Measurements from ENCODE around the gene MUSTN1. TPM values are rescaled to one million over a fixed set of nuclear protein-coding genes. Genes with fewer than 3 reads are reported as not detected.
A peak's percentile ranks its signal among the peaks of the same experiment; 100 is the strongest.

The MUSTN1 gene
- total and polyA plus RNA-seq, 2 of the 13 experiments (the other 11 are each of a cell fraction or from before 2014, with no cell fraction given), result 0.84 to 1.4 TPM

DNA sequence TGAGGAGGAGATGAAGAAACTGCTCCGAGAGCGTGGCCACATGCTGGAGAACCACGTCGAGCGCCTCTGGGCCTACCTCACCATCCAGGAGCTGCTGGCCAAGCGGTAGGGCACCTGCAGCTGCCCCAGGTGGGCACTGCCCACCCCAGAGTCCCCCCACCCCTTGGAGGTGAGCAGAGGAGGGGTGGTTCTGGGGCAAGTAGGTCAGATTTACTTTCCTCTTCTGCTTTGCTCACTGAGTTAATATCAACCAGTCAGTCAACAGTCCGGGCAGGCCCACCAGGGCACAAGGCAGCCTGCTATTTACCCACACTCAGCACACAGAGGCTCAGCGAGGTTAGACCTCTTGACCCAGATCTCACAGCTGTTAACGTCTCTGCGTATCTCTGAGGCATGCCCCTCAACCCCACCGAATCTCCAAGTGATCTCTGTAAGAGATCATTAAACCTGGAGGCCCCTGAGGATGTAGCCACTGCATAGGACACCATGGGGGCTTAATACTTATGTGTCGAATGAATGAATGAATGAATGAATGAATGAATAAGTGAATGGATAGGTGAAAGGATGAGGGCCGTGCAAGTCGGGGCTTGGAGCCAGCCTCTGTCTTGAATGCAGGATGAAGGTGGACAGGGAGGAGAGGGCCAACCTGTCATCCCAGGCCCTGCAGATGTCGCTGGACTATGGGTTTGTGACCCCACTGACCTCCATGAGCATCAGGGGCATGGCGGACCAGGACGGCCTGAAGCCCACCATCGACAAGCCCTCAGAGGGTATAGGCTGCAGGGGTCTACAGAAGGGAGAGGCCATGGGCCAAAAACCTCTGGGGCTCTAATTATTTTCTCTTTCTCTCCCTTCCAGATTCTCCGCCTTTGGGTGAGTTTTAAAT is 48.2 kb downstream of the MUSTN1 start (continued):
- TF ChIP-seq TBX2 (CRISPR knock-in tag; IDR thresholded peaks at IDR 0.05; ENCODE audit: borderline replicate concordance) (peak; percentile 78; the same call in 1 of the 2 replicates), MTF1 (CRISPR knock-in tag; IDR thresholded peaks at IDR 0.05) (no peak), ZSCAN12 (CRISPR knock-in tag; IDR thresholded peaks at IDR 0.05) (no peak), KDM1A (CRISPR knock-in tag; IDR thresholded peaks at IDR 0.05) (no peak), ASH2L (IDR thresholded peaks at IDR 0.05; ENCODE audit: insufficient read length, low read depth, low read length) (no peak), ZKSCAN8 (CRISPR knock-in tag; IDR thresholded peaks at IDR 0.05; ENCODE audit: borderline replicate concordance) (no peak), ZNF83 (CRISPR knock-in tag; IDR thresholded peaks at IDR 0.05; ENCODE audit: borderline replicate concordance) (no peak), ZNF460 (CRISPR knock-in tag; IDR thresholded peaks at IDR 0.05; ENCODE audit: borderline replicate concordance) (no peak), NFKB2 (CRISPR knock-in tag; IDR thresholded peaks at IDR 0.05; ENCODE audit: borderline replicate concordance) (no peak), MIER3 (CRISPR knock-in tag; IDR thresholded peaks at IDR 0.05; ENCODE audit: borderline replicate concordance) (no peak), ZNF207 (IDR thresholded peaks at IDR 0.05; ENCODE audit: borderline replicate concordance) (no peak), SP140L (CRISPR knock-in tag; IDR thresholded peaks at IDR 0.05; ENCODE audit: borderline replicate concordance) (no peak), ZSCAN21 (CRISPR knock-in tag; IDR thresholded peaks at IDR 0.05; ENCODE audit: borderline replicate concordance) (no peak), SP1 (IDR thresholded peaks at IDR 0.05) (no peak), SP1 (CRISPR knock-in tag; IDR thresholded peaks at IDR 0.05) (no peak), MBD4 (IDR thresholded peaks at IDR 0.05; ENCODE audit: borderline replicate concordance, low read length) (no peak), ZNF20 (CRISPR knock-in tag; IDR thresholded peaks at IDR 0.05) (no peak), ATF1 (CRISPR knock-in tag; IDR thresholded peaks at IDR 0.05) (no peak), ZNF564 (CRISPR knock-in tag; IDR thresholded peaks at IDR 0.05) (no peak), ZFP62 (CRISPR knock-in tag; IDR thresholded peaks at IDR 0.05) (no peak)
- TF ChIP-seq, protein P1, sequence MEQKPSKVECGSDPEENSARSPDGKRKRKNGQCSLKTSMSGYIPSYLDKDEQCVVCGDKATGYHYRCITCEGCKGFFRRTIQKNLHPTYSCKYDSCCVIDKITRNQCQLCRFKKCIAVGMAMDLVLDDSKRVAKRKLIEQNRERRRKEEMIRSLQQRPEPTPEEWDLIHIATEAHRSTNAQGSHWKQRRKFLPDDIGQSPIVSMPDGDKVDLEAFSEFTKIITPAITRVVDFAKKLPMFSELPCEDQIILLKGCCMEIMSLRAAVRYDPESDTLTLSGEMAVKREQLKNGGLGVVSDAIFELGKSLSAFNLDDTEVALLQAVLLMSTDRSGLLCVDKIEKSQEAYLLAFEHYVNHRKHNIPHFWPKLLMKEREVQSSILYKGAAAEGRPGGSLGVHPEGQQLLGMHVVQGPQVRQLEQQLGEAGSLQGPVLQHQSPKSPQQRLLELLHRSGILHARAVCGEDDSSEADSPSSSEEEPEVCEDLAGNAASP (CRISPR knock-in tag; IDR thresholded peaks at IDR 0.05; ENCODE audit: borderline replicate concordance), result peak; percentile 45; the same call in 1 of the 2 replicates
- TF ChIP-seq, protein P2, sequence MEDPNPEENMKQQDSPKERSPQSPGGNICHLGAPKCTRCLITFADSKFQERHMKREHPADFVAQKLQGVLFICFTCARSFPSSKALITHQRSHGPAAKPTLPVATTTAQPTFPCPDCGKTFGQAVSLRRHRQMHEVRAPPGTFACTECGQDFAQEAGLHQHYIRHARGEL (CRISPR knock-in tag; IDR thresholded peaks at IDR 0.05), result no peak
- TF ChIP-seq, protein P3, sequence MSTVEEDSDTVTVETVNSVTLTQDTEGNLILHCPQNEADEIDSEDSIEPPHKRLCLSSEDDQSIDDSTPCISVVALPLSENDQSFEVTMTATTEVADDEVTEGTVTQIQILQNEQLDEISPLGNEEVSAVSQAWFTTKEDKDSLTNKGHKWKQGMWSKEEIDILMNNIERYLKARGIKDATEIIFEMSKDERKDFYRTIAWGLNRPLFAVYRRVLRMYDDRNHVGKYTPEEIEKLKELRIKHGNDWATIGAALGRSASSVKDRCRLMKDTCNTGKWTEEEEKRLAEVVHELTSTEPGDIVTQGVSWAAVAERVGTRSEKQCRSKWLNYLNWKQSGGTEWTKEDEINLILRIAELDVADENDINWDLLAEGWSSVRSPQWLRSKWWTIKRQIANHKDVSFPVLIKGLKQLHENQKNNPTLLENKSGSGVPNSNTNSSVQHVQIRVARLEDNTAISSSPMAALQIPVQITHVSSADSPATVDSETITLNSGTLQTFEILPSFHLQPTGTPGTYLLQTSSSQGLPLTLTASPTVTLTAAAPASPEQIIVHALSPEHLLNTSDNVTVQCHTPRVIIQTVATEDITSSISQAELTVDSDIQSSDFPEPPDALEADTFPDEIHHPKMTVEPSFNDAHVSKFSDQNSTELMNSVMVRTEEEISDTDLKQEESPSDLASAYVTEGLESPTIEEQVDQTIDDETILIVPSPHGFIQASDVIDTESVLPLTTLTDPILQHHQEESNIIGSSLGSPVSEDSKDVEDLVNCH (CRISPR knock-in tag; IDR thresholded peaks at IDR 0.05), result no peak
- TF ChIP-seq, protein P4, sequence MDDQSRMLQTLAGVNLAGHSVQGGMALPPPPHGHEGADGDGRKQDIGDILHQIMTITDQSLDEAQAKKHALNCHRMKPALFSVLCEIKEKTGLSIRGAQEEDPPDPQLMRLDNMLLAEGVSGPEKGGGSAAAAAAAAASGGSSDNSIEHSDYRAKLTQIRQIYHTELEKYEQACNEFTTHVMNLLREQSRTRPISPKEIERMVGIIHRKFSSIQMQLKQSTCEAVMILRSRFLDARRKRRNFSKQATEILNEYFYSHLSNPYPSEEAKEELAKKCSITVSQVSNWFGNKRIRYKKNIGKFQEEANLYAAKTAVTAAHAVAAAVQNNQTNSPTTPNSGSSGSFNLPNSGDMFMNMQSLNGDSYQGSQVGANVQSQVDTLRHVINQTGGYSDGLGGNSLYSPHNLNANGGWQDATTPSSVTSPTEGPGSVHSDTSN (CRISPR knock-in tag; IDR thresholded peaks at IDR 0.05; ENCODE audit: borderline replicate concordance), result no peak
- TF ChIP-seq, protein P5, sequence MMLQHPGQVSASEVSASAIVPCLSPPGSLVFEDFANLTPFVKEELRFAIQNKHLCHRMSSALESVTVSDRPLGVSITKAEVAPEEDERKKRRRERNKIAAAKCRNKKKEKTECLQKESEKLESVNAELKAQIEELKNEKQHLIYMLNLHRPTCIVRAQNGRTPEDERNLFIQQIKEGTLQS (CRISPR knock-in tag; IDR thresholded peaks at IDR 0.05), result no peak
